K562 treated with DMSO at 1 percent for 4 hours (cell line): ENCODE data around the gene ZC3H6. TPM values are rescaled to one million over a fixed set of nuclear protein-coding genes. Genes with fewer than 3 reads are reported as not detected.

Source experiments
- total RNA-seq: library from RNA; unstranded; fragments of 300-600 nt; gene quantifications from 2 replicates; pipeline ENCODE4 v1.2.3, GENCODE V29; 2022; ENCODE audit not compliant: insufficient read depth

Gene ZC3H6
- 3.3 and 16.3 TPM in 2 replicates for total RNA-seq

GRCh38 chr2:112275311-112275886 lies at the start of gene ZC3H6:
Gene ZC3H6 (plus strand): TSS chr2:112275597. CDS start chr2:112275995, 398 bp downstream.

GRCh38 chr2:112254466-112255240 lies 20.7 kb upstream of the ZC3H6 start, which contains the start of gene ZC3H8:
Gene ZC3H8 (minus strand): TSS chr2:112255042. CDS start chr2:112254981, 61 bp downstream.

Other genes with a start within 250 kb of the ZC3H6 start
- gene TMEM87B, start 220.3 kb upstream of the ZC3H6 start, total RNA-seq: 9.6 and 10.4 TPM in 2 replicates
- gene FBLN7, start 137.2 kb upstream of the ZC3H6 start, total RNA-seq: not detected in 2 replicates
- 6.0 and 7.5 TPM in 2 replicates for gene ZC3H8, start 20.6 kb upstream of the ZC3H6 start, total RNA-seq
- gene RGPD8, start 158.0 kb downstream of the ZC3H6 start, total RNA-seq: not detected in 2 replicates
- 13.7 and 15.8 TPM in 2 replicates for gene TTL, start 206.6 kb downstream of the ZC3H6 start, total RNA-seq